Activated T-helper 1 cell treated with anti-CD3 and anti-CD28 coated beads, Interleukin-12 subunit alpha, Interleukin-12 subunit beta, Interleukin-2, Interleukin-4 antibody, amounts not matched to agents 30 ng/mL and 10 ng/mL and 1 ng/mL, durations not matched to agents 14 hours and 24 hours and 36 hours (primary cell): ENCODE measurements around the gene ZFHX3. TPM values are rescaled to one million over a fixed set of nuclear protein-coding genes. Genes with fewer than 3 reads are reported as not detected.

Source experiments
- DNase-seq: peaks from one replicate; pipeline ENCODE4 v3.0.0; 2021; ENCODE audit warnings: low spot score
- H3K27ac Mint-ChIP-seq: one replicate; pipeline ENCODE4 v1.8.0; 2021; ENCODE audit warnings: mild to moderate bottlenecking, mixed read lengths
- H3K27me3 Mint-ChIP-seq: one replicate; pipeline ENCODE4 v1.8.0; 2022; ENCODE audit warnings: mild to moderate bottlenecking, moderate library complexity, mixed read lengths; ENCODE audit not compliant: insufficient read depth
- H3K36me3 Mint-ChIP-seq: one replicate; pipeline ENCODE4 v1.8.0; 2021; ENCODE audit warnings: low read depth, mixed read lengths
- H3K4me1 Mint-ChIP-seq: one replicate; pipeline ENCODE4 v1.8.0; 2021; ENCODE audit warnings: low read depth, mixed read lengths
- H3K4me3 Mint-ChIP-seq: one replicate; pipeline ENCODE4 v1.8.0; 2021; ENCODE audit warnings: mild to moderate bottlenecking, moderate library complexity, mixed read lengths
- H3K9me3 Mint-ChIP-seq: one replicate; pipeline ENCODE4 v1.8.0; 2021; ENCODE audit warnings: mixed read lengths
- intact Hi-C: fragments of 100-400 bp; cut with micrococcal nuclease; formaldehyde crosslinking; loops from one replicate; pipeline ENCODE4 v1.15.1; 2024
- total RNA-seq: library from RNA; stranded (reverse); gene quantifications from 2 replicates; pipeline ENCODE4 v1.2.3, GENCODE V29; 2022

Gene ZFHX3
- total RNA-seq, 1 donor from 2014 or later = 0.34 TPM

GRCh38 chr16:73056921-73057290, 9.0 kb upstream of the ZFHX3 start:
- Mint-ChIP-seq H3K27me3 (peaks cover 29% of the 10 kb centered on the region), H3K4me1 (peaks cover 20% of the 10 kb centered on the region), H3K36me3 (peaks cover 2% of the 10 kb centered on the region), H3K4me3 (peak overlapping the region; percentile 93), H3K27ac (no peak overlapping the region), H3K9me3 (no peaks in the 10 kb centered on the region)
- intact Hi-C loops = loop anchor here (1.0 to 10.0 kb wide), 4 partner anchors 9 to 582 kb away; partner anchors contain the start of gene ZFHX3
- no peak for DNase-seq

DNA sequence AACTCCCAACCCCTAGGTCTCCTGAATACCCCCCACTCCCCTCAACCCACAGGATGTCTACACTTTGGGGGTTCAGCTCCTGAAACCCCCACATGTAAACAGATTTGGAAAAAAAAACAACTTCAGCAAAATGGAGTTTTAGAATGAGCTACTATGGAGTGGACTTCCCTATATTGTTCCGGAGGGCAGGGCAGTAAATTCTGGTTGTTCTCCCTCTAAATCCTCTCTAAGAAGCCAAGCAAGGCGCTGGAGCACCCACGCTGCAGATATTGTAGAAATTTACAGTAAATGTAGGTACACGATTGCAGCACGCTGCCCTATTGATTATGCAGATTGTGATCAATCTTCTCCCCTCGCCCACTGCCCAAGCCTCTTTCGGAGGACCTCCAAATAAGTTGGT, 8.5 kb upstream of the ZFHX3 start:
- no peak for DNase-seq
- Mint-ChIP-seq H3K4me1 (peaks cover 20% of the 10 kb centered on the region), H3K27me3 (peaks cover 26% of the 10 kb centered on the region), H3K27ac (no peak overlapping the region), H3K4me3 (no peak overlapping the region), H3K9me3 (no peaks in the 10 kb centered on the region), H3K36me3 (peaks cover 2% of the 10 kb centered on the region)
- intact Hi-C loops = loop anchor here (1.0 to 10.0 kb wide), 4 partner anchors 8 to 582 kb away; partner anchors contain the start of gene ZFHX3

DNA sequence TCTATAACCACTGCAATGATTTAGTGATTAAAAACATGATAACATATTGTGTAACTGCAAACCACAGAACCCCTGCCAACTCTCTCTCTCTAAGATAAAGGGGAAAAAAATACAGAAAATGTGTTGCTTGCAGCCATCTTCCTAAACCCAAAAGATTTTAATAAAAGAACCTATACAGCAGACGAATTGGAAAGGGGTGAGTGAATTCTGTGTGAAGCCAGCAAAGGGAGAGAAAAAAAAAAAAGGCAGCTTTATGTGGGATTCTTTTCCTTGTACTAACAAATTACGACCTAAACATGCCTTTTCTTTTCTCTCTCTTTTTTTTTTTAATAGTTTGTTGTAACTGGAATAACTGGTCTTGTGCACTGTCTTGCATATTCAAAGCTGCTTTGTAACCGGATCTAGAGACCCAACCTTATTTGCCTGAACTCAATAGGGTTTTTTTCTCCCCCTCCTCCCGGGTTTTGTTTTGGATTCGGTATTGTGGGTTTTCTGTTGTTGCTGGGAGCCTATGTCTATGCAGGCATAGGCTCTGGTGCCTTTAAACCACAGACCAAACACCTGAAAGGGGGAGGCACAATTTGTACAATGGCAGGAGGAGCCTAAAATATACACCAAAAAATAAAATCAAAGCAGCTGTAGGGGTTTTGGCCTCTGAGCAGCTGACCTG, 7.0 kb upstream of the ZFHX3 start:
- intact Hi-C loops = loop anchor here (10.0 kb wide), 3 partner anchors 210 to 580 kb away; no protein-coding TSS in a partner anchor

DNA sequence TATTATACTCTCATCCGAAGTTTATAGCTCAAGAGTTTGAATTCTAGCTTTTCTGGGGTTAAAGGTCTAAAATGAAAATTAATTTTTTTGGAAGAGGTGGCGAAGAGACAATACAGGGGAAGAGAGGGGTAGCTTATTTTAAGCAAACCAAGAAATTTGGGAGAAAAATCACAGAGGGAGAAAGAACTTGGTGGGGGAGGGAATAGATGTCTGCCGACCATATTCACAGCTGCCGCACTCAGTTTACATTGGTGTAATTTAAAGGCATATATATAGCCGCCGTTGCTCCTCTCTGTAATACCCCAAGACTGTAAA, 6.5 kb upstream of the ZFHX3 start:
- Mint-ChIP-seq H3K9me3 (no peaks in the 10 kb centered on the region), H3K4me1 (peaks cover 20% of the 10 kb centered on the region), H3K4me3 (no peak overlapping the region), H3K27me3 (peaks cover 8% of the 10 kb centered on the region), H3K27ac (no peak overlapping the region), H3K36me3 (peaks cover 2% of the 10 kb centered on the region)
- intact Hi-C loops = loop anchor here (10.0 kb wide), 3 partner anchors 210 to 580 kb away; no protein-coding TSS in a partner anchor
- DNase-seq = no peak

More for the DNA sequence above, 7.0 kb upstream of the ZFHX3 start:
- H3K36me3 Mint-ChIP-seq = peaks cover 2% of the 10 kb centered on the region
- H3K9me3 Mint-ChIP-seq = no peaks in the 10 kb centered on the region
- no peak overlapping the region for H3K4me3 Mint-ChIP-seq
- peaks cover 20% of the 10 kb centered on the region for H3K4me1 Mint-ChIP-seq
- no peak for DNase-seq
- no peak overlapping the region for H3K27ac Mint-ChIP-seq
- H3K27me3 Mint-ChIP-seq = peaks cover 13% of the 10 kb centered on the region

GRCh38 chr16:73054125-73054484, 6.2 kb upstream of the ZFHX3 start:
- Mint-ChIP-seq H3K4me1 (peaks cover 19% of the 10 kb centered on the region), H3K9me3 (no peaks in the 10 kb centered on the region), H3K4me3 (no peak overlapping the region), H3K27me3 (peaks cover 7% of the 10 kb centered on the region), H3K27ac (no peak overlapping the region), H3K36me3 (peaks cover 2% of the 10 kb centered on the region)
- intact Hi-C loops = loop anchor here (10.0 kb wide), 3 partner anchors 209 to 579 kb away; no protein-coding TSS in a partner anchor
- no peak for DNase-seq

- no peak for DNase-seq
- Mint-ChIP-seq H3K4me1 (peaks cover 15% of the 10 kb centered on the region), H3K36me3 (peaks cover 2% of the 10 kb centered on the region), H3K4me3 (no peak overlapping the region), H3K27me3 (peaks cover 8% of the 10 kb centered on the region), H3K9me3 (no peaks in the 10 kb centered on the region), H3K27ac (no peak overlapping the region)
- intact Hi-C loops = loop anchor here (10.0 kb wide), 3 partner anchors 209 to 579 kb away; no protein-coding TSS in a partner anchor
Measured at GRCh38 chr16:73053364-73054124, 5.6 kb upstream of the ZFHX3 start.

- H3K36me3 Mint-ChIP-seq = peaks cover 2% of the 10 kb centered on the region
- H3K9me3 Mint-ChIP-seq = no peaks in the 10 kb centered on the region
- peaks cover 15% of the 10 kb centered on the region for H3K4me1 Mint-ChIP-seq
- H3K27me3 Mint-ChIP-seq = peaks cover 10% of the 10 kb centered on the region
- no peak overlapping the region for H3K4me3 Mint-ChIP-seq
- DNase-seq = no peak
- no peak overlapping the region for H3K27ac Mint-ChIP-seq
- intact Hi-C loops = loop anchor here (10.0 kb wide), 3 partner anchors 208 to 578 kb away; no protein-coding TSS in a partner anchor
Measured at GRCh38 chr16:73053038-73053363, 5.1 kb upstream of the ZFHX3 start.

- peaks cover 10% of the 10 kb centered on the region for H3K27me3 Mint-ChIP-seq
- no peaks in the 10 kb centered on the region for H3K9me3 Mint-ChIP-seq
- no peak overlapping the region for H3K4me3 Mint-ChIP-seq
- peaks cover 2% of the 10 kb centered on the region for H3K36me3 Mint-ChIP-seq
- peaks cover 15% of the 10 kb centered on the region for H3K4me1 Mint-ChIP-seq
- H3K27ac Mint-ChIP-seq = no peak overlapping the region
- no peak for DNase-seq
- intact Hi-C loops = loop anchor here (10.0 kb wide), 3 partner anchors 208 to 578 kb away; no protein-coding TSS in a partner anchor
Measured at GRCh38 chr16:73052576-73052975, 4.6 kb upstream of the ZFHX3 start.

GRCh38 chr16:73051961-73052360, 4.0 kb upstream of the ZFHX3 start:
- no peak for DNase-seq
- no peaks in the 10 kb centered on the region for H3K36me3 Mint-ChIP-seq
- H3K4me1 Mint-ChIP-seq = peaks cover 10% of the 10 kb centered on the region
- intact Hi-C loops = loop anchor here (10.0 kb wide), 3 partner anchors 207 to 577 kb away; no protein-coding TSS in a partner anchor
- no peak overlapping the region for H3K27ac Mint-ChIP-seq
- H3K9me3 Mint-ChIP-seq = no peaks in the 10 kb centered on the region
- H3K27me3 Mint-ChIP-seq = peaks cover 15% of the 10 kb centered on the region
- no peak overlapping the region for H3K4me3 Mint-ChIP-seq

DNA sequence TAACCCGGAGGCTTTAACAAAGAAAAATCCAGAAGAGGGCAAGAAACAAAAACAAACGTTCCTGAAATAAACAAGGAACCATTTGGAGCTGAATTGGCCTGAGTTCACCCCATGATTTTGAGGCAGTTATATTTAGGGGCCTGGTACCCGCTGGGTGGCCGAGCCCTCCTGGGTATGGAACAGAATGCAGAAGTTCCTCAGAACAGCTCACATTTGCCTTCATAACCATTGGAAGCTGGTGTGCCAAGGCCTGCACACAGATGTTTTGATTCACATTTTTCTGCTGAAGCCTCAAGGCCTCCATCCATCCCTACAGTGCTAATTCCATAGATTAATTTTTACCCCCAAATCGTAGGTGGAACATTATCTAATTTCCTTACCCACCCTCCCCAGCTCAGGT, 3.3 kb upstream of the ZFHX3 start:
- Mint-ChIP-seq H3K27ac (no peak overlapping the region), H3K9me3 (no peaks in the 10 kb centered on the region), H3K4me1 (peaks cover 8% of the 10 kb centered on the region), H3K4me3 (no peak overlapping the region), H3K27me3 (peaks cover 21% of the 10 kb centered on the region), H3K36me3 (no peaks in the 10 kb centered on the region)
- no peak for DNase-seq
- intact Hi-C loops = loop anchor here (10.0 kb wide), 3 partner anchors 206 to 576 kb away; no protein-coding TSS in a partner anchor

- Mint-ChIP-seq H3K4me3 (no peak overlapping the region), H3K27me3 (peaks cover 26% of the 10 kb centered on the region), H3K27ac (no peak overlapping the region), H3K36me3 (peaks cover 1% of the 10 kb centered on the region), H3K4me1 (peaks cover under 1% of the 10 kb centered on the region), H3K9me3 (no peaks in the 10 kb centered on the region)
- DNase-seq = no peak
- intact Hi-C loops = loop anchor here (10.0 kb wide), 3 partner anchors 206 to 576 kb away; no protein-coding TSS in a partner anchor
Measured at GRCh38 chr16:73050201-73051099, 2.5 kb upstream of the ZFHX3 start.

DNA sequence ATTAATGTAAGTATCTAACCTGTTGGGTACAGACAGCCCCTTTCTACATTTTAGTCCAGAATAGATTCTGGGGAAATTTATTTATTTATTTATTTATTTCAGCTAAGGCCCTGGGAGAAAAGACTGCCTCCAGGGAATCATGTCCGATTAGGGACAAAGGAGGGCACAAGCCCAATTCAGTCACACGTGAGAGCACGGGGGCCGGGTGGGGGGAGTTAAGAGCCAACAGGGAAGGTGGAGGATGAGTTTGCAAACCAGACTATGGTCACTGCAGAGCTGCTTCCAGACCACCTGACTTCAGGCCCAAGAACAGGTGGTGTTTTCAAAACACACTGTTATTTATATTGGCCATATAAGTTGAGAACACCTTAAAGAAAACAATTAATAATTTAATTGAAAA, 1.6 kb upstream of the ZFHX3 start:
- peaks cover 1% of the 10 kb centered on the region for H3K36me3 Mint-ChIP-seq
- H3K27me3 Mint-ChIP-seq = peaks cover 33% of the 10 kb centered on the region
- no peaks in the 10 kb centered on the region for H3K4me1 Mint-ChIP-seq
- H3K9me3 Mint-ChIP-seq = no peaks in the 10 kb centered on the region
- no peak overlapping the region for H3K4me3 Mint-ChIP-seq
- no peak overlapping the region for H3K27ac Mint-ChIP-seq
- DNase-seq = no peak
- intact Hi-C loops = loop anchor here (10.0 kb wide), 1 partner anchor 265 kb away; no protein-coding TSS in a partner anchor
